HCT116 (cell line): ENCODE measurements around the gene FDXACB1. TPM values are rescaled to one million over a fixed set of nuclear protein-coding genes. Genes with fewer than 3 reads are reported as not detected.

ENCODE experiments used
- ATAC-seq: fragments of 200-7000 bp; cut with Tn5 transposase; 2 replicates; pipeline ENCODE4 v1.9.1; 2020; ENCODE audit warnings: mild to moderate bottlenecking, moderate library complexity
- BruUV-seq: library from RNA; stranded (reverse); fragments of 400-500 nt; replicated peaks from 2 replicates; lab custom pipeline; 2021; lab: Mats Ljungman, UMichigan
- CTCF ChIA-PET: fragments of 300-600 bp; sonication (Branson Sonifier 250); formaldehyde crosslinking; loops from one replicate; lab custom pipeline; 2021; ENCODE audit warnings: antibody characterized with exemption; lab: Charles Lee
- POLR2A ChIA-PET: fragments of 300-600, 350-600 bp; sonication (Branson Sonifier 250); formaldehyde crosslinking; loops from one replicate; lab custom pipeline; 2021; ENCODE audit warnings: antibody characterized with exemption; lab: Charles Lee
- RAD21 ChIA-PET, 2 experiments: fragments of 300-600 bp; sonication (Branson Sonifier 250); formaldehyde crosslinking; loops; one replicate each; lab custom pipeline; 2023; ENCODE audit warnings: low total read pairs in 2 of 2; ENCODE audit not compliant: uncharacterized antibody in 2 of 2, unreplicated experiment in 2 of 2, low non-redundant PET in 1 of 2; lab: Charles Lee
- DNase-seq: peaks from one replicate; pipeline ENCODE4 v3.0.0-alpha.2; 2010; ENCODE audit warnings: low read depth, low spot score
- H2AFZ ChIP-seq: fragments of 200-600 bp; shearing (Covaris generic), sonication (generic); 2 replicates; pipeline ENCODE4 v1.6.1; 2017; ENCODE audit warnings: low read depth, mixed run types, mixed read lengths, antibody characterized with exemption, low read length; ENCODE audit not compliant: poor library complexity, severe bottlenecking
- H3K27ac ChIP-seq: 2 replicates; pipeline ENCODE4 v1.5.1; 2012; ENCODE audit warnings: low read depth, low read length
- H3K27me3 ChIP-seq: fragments of 200-600 bp; sonication (generic); 2 replicates; pipeline ENCODE4 v1.6.1; 2016; ENCODE audit warnings: mixed run types, low read length, mixed read lengths; ENCODE audit not compliant: insufficient read depth
- H3K36me3 ChIP-seq, 2 experiments: fragments of 200-500 bp in 1 of 2; fragments of 200-600 bp in 1 of 2; sonication (Bioruptor generic) in 1 of 2; sonication (generic) in 1 of 2; 2 replicates each; pipeline versions ENCODE4 v1.5.1 to v1.6.1; 2014 to 2016; ENCODE audit warnings: low read length in 2 of 2, inconsistent platforms in 1 of 2, mixed read lengths in 1 of 2, mixed run types in 1 of 2; ENCODE audit not compliant: insufficient read depth in 2 of 2, control insufficient read depth in 1 of 2
- H3K4me1 ChIP-seq, 2 experiments: fragments of 200-600 bp in 1 of 2; sonication (generic) in 1 of 2; 2 replicates each; pipeline versions ENCODE4 v1.5.1 to v1.6.1; 2012 to 2017; ENCODE audit warnings: low read length in 2 of 2, inconsistent platforms in 1 of 2, mild to moderate bottlenecking in 1 of 2, mixed read lengths in 1 of 2, mixed run types in 1 of 2, moderate library complexity in 1 of 2; ENCODE audit not compliant: insufficient read depth in 2 of 2, control insufficient read depth in 1 of 2
- H3K4me2 ChIP-seq: fragments of 200-600 bp; sonication (generic); 2 replicates; pipeline ENCODE4 v1.6.1; 2017; ENCODE audit warnings: mixed run types, low read length, mixed read lengths
- H3K4me3 ChIP-seq, 2 experiments: fragments of 200-600 bp in 1 of 2; sonication (generic) in 1 of 2; replicated peaks in 1 of 2; 2 replicates each; pipeline ENCODE4 v1.5.1; 2011 to 2016; ENCODE audit warnings: low read length in 2 of 2, control low read depth in 1 of 2, low read depth in 1 of 2, mild to moderate bottlenecking in 1 of 2, mixed read lengths in 1 of 2, mixed run types in 1 of 2
- H3K79me2 ChIP-seq: fragments of 200-600 bp; sonication (generic); 2 replicates; pipeline ENCODE4 v1.6.1; 2017; ENCODE audit warnings: mild to moderate bottlenecking, mixed run types, low read length, moderate library complexity, mixed read lengths; ENCODE audit not compliant: insufficient read depth
- H3K9ac ChIP-seq: fragments of 200-600 bp; sonication (generic); 2 replicates; pipeline ENCODE4 v1.6.1; 2016; ENCODE audit warnings: low read length, mixed read lengths
- H3K9me2 ChIP-seq: fragments of 200-600 bp; sonication (generic), shearing (Covaris generic); 2 replicates; pipeline ENCODE4 v1.6.1; 2017; ENCODE audit warnings: mixed run types, mild to moderate bottlenecking, moderate library complexity; ENCODE audit not compliant: insufficient read depth
- H3K9me3 ChIP-seq, 2 experiments: fragments of 200-500 bp in 1 of 2; fragments of 200-600 bp in 1 of 2; sonication (Bioruptor generic) in 1 of 2; sonication (generic) in 1 of 2; 2 replicates each; pipeline ENCODE4 v1.6.1; 2014 to 2017; ENCODE audit warnings: low read length in 2 of 2, mixed read lengths in 2 of 2, inconsistent platforms in 1 of 2, low read depth in 1 of 2, mild to moderate bottlenecking in 1 of 2, mixed run types in 1 of 2, moderate library complexity in 1 of 2; ENCODE audit not compliant: control insufficient read depth in 1 of 2, insufficient read depth in 1 of 2
- H4K20me1 ChIP-seq: fragments of 200-600 bp; sonication (generic), shearing (Covaris generic); 2 replicates; pipeline ENCODE4 v1.6.1; 2017; ENCODE audit warnings: mixed run types, mild to moderate bottlenecking, moderate library complexity; ENCODE audit not compliant: insufficient read depth
- CEBPB ChIP-seq: IDR thresholded peaks from 2 replicates; pipeline ENCODE4 v1.6.1; 2012; ENCODE audit warnings: low read depth
- EGR1 ChIP-seq: IDR thresholded peaks from 2 replicates; pipeline ENCODE4 v1.6.1; 2012; ENCODE audit warnings: low read depth
- ELF1 ChIP-seq: IDR thresholded peaks from 2 replicates; pipeline ENCODE4 v1.6.1; 2012; ENCODE audit warnings: low read depth, borderline replicate concordance
- EZH2 ChIP-seq: fragments of 200-600 bp; sonication (generic); IDR thresholded peaks from 2 replicates; pipeline ENCODE4 v1.6.1; 2017; ENCODE audit warnings: antibody characterized with exemption, mixed run types
- EZH2phosphoT487 ChIP-seq: fragments of 200-600 bp; IDR thresholded peaks from 2 replicates; pipeline ENCODE4 v1.6.1; 2018; ENCODE audit warnings: antibody characterized with exemption, borderline replicate concordance
- FOSL1 ChIP-seq: IDR thresholded peaks from 2 replicates; pipeline ENCODE4 v1.6.1; 2012; ENCODE audit warnings: low read depth
- JUND ChIP-seq: IDR thresholded peaks from 2 replicates; pipeline ENCODE4 v1.6.1; 2012
- POLR2AphosphoS5 ChIP-seq: IDR thresholded peaks from 2 replicates; pipeline ENCODE4 v1.6.1; 2011; ENCODE audit warnings: mild to moderate bottlenecking, low read depth, low read length, moderate library complexity
- SIN3A ChIP-seq: IDR thresholded peaks from 2 replicates; pipeline ENCODE4 v1.6.1; 2012; ENCODE audit warnings: low read depth
- SP1 ChIP-seq: IDR thresholded peaks from 2 replicates; pipeline ENCODE4 v1.6.1; 2012; ENCODE audit warnings: low read depth
- SRF ChIP-seq: IDR thresholded peaks from 2 replicates; pipeline ENCODE4 v1.6.1; 2012; ENCODE audit warnings: low read depth
- YY1 ChIP-seq: IDR thresholded peaks from 2 replicates; pipeline ENCODE4 v1.6.1; 2011; ENCODE audit warnings: low read length, low read depth, moderate library complexity, mild to moderate bottlenecking; ENCODE audit not compliant: insufficient replicate concordance; ENCODE audit errors: extremely low read depth
- ZFX ChIP-seq: fragments of 450-650 bp; IDR thresholded peaks from 2 replicates; pipeline ENCODE4 v1.6.1; 2017
- intact Hi-C: fragments of 100-400 bp; cut with micrococcal nuclease; formaldehyde crosslinking; loops from 2 replicates; pipeline ENCODE4 v1.10.0; 2022
- total RNA-seq: library from RNA; stranded (reverse); gene quantifications from one replicate; pipeline ENCODE4 v1.2.1, GENCODE V29; 2021; ENCODE audit not compliant: unreplicated experiment
- TF ChIP-seq, protein P1 (sequence below): IDR thresholded peaks from 2 replicates; pipeline ENCODE4 v1.6.1; 2012
- TF ChIP-seq, protein P2 (sequence below): IDR thresholded peaks from 2 replicates; pipeline ENCODE4 v1.6.1; 2012; ENCODE audit warnings: low read depth
- TF ChIP-seq, protein P3 (sequence below), 3 experiments: fragments of 200-600 bp in 1 of 3; sonication (generic) in 1 of 3; IDR thresholded peaks in 2 of 3; conservative IDR thresholded peaks in 1 of 3; 2 replicates each; pipeline ENCODE4 v1.5.1; 2012 to 2017; ENCODE audit warnings: low read depth in 2 of 3, low read length in 2 of 3, antibody characterized with exemption in 1 of 3, borderline replicate concordance in 1 of 3, control low read depth in 1 of 3, mild to moderate bottlenecking in 1 of 3, mixed read lengths in 1 of 3, mixed run types in 1 of 3, moderate library complexity in 1 of 3; ENCODE audit not compliant: insufficient read depth in 1 of 3

Gene FDXACB1
- total RNA-seq, 1 experiment from 2014 or later: 3.8 TPM

DNA sequence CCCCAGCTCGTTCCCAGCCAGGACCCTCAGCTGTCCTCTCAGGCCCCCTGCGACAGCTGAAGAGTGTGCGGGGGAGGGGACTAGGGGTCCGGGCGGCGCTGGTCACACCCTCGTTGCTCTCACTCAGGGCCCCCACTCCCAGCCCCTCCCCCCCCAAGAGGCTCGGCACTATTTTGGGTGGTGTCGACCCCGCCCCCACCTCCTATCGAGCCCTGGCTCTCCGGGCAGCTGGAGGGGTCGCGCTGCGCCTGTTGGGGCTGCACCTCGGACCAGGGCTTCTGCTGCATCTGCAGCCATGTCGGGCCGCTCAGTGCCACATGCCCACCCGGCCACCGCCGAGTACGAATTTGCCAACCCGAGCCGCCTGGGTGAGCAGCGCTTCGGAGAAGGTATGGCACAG is 33.6 kb upstream of the FDXACB1 start, which contains the start of gene HSPB2:
HSPB2 (plus strand) TSS at position 200 of the 400 bp plus-strand sequence; CDS start at position 296, 96 bp downstream.
- no peaks in the 10 kb centered on the region for H3K9me3 ChIP-seq
- ChIA-PET POLR2A (no interaction called here), RAD21 (no interaction called here), CTCF (no interaction called here)
- H3K4me3 ChIP-seq: no peak within 1 kb of the TSS
- no peak within 1 kb of the TSS for H3K27ac ChIP-seq
- BruUV-seq: no TSS peak
- TF ChIP-seq SP1 (no peak), JUND (no peak), SRF (no peak), ZFX (no peak), EGR1 (no peak), FOSL1 (no peak), CEBPB (no peak), EZH2phosphoT487 (no peak), SIN3A (no peak), ELF1 (no peak), EZH2 (no peak), YY1 (no peak), POLR2AphosphoS5 (no peak)
- TF ChIP-seq, protein P1, sequence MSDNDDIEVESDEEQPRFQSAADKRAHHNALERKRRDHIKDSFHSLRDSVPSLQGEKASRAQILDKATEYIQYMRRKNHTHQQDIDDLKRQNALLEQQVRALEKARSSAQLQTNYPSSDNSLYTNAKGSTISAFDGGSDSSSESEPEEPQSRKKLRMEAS: no peak
- TF ChIP-seq, protein P2, sequence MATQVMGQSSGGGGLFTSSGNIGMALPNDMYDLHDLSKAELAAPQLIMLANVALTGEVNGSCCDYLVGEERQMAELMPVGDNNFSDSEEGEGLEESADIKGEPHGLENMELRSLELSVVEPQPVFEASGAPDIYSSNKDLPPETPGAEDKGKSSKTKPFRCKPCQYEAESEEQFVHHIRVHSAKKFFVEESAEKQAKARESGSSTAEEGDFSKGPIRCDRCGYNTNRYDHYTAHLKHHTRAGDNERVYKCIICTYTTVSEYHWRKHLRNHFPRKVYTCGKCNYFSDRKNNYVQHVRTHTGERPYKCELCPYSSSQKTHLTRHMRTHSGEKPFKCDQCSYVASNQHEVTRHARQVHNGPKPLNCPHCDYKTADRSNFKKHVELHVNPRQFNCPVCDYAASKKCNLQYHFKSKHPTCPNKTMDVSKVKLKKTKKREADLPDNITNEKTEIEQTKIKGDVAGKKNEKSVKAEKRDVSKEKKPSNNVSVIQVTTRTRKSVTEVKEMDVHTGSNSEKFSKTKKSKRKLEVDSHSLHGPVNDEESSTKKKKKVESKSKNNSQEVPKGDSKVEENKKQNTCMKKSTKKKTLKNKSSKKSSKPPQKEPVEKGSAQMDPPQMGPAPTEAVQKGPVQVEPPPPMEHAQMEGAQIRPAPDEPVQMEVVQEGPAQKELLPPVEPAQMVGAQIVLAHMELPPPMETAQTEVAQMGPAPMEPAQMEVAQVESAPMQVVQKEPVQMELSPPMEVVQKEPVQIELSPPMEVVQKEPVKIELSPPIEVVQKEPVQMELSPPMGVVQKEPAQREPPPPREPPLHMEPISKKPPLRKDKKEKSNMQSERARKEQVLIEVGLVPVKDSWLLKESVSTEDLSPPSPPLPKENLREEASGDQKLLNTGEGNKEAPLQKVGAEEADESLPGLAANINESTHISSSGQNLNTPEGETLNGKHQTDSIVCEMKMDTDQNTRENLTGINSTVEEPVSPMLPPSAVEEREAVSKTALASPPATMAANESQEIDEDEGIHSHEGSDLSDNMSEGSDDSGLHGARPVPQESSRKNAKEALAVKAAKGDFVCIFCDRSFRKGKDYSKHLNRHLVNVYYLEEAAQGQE: no peak
- TF ChIP-seq, protein P3, sequence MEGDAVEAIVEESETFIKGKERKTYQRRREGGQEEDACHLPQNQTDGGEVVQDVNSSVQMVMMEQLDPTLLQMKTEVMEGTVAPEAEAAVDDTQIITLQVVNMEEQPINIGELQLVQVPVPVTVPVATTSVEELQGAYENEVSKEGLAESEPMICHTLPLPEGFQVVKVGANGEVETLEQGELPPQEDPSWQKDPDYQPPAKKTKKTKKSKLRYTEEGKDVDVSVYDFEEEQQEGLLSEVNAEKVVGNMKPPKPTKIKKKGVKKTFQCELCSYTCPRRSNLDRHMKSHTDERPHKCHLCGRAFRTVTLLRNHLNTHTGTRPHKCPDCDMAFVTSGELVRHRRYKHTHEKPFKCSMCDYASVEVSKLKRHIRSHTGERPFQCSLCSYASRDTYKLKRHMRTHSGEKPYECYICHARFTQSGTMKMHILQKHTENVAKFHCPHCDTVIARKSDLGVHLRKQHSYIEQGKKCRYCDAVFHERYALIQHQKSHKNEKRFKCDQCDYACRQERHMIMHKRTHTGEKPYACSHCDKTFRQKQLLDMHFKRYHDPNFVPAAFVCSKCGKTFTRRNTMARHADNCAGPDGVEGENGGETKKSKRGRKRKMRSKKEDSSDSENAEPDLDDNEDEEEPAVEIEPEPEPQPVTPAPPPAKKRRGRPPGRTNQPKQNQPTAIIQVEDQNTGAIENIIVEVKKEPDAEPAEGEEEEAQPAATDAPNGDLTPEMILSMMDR (IDR thresholded peaks at IDR 0.05 in 2 of 3, conservative IDR thresholded peaks at IDR 0.05 in 1 of 3; ENCODE audit: borderline replicate concordance in 1 of 3, insufficient read depth in 1 of 3, low read depth in 2 of 3, low read length in 2 of 3): no peak
- H3K9me2 ChIP-seq: no peaks in the 10 kb centered on the region
- H4K20me1 ChIP-seq: no peaks in the 10 kb centered on the region
- ATAC-seq: no peak
- no peak for DNase-seq
- no peak within 1 kb of the TSS for H2AFZ ChIP-seq
- H3K9ac ChIP-seq: no peak within 1 kb of the TSS
- H3K27me3 ChIP-seq: peaks cover 12% of the 10 kb centered on the region; the same call in 1 of the 2 replicates
- no peaks in the 10 kb centered on the region for H3K36me3 ChIP-seq
- H3K79me2 ChIP-seq: no peaks in the 10 kb centered on the region
- intact Hi-C loops: no loop called here
- no peak within 1 kb of the TSS for H3K4me2 ChIP-seq
- H3K4me1 ChIP-seq: no peaks in the 10 kb centered on the region; a peak in 1 of 4 replicates
